COLO668 (cell line): ENCODE measurements around the gene TRIM29.
"Not testable (repeated sequence)": the region's sequence is repeated elsewhere in the genome, so short reads cannot be mapped to it uniquely, and the experiment has no call there.

ENCODE experiments used
- DNase-seq: peaks from one replicate; lab custom pipeline; 2025; ENCODE audit not compliant: unreplicated experiment; lab: John Stamatoyannopoulos, UW

Gene TRIM29

DNA sequence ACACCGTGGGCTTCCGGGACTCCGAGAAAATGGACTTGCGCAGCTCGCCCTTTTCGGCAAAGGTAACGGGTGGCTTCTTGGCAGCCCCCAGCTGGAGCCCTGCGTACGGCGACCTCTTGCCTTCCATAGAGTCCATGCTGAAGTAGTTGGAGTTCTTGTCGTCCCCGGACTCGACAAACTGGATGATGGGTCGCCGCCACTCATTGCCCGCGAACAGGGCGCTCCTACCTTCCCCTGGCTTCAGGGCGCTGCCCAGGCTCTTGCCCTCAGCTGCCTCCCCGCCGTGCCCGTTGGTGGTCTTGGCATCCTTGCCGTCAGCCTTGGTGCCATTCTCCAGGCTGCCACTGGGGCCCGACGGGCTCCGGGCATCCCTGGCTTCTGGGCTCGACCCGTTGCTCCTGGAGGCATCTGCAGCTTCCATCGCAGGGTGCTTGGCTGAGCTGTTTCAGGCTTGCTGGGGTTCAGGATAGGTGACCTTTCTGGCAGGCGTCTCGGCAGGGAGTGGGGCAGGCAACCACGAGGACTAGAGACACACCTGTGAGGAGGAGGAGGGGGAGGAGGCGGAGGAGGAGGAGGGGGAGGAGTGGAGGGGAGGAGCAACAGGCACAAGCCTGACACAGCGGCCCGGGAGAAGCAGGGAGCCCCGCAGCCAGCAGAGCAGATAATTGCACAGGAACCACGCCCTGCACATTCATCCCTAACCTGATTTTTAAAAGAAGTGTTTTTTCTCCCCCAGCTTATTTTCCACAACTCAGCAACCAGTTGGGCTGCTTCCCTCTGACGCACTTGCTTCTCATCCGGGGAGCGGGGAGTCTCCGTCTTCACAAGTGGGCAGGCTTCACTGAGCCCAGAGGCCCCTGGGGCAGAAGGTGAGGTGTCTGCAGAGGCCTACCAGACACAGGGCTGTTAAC is at the start of gene TRIM29:
Gene TRIM29 (minus strand): TSS at position 503 of the 911 bp plus-strand sequence. CDS start 82 bp downstream, at position 421.
- DNase-seq: no peak

- DNase-seq: no peak
Observed at GRCh38 chr11:120186774-120187591, 49.1 kb upstream of the TRIM29 start.

DNA sequence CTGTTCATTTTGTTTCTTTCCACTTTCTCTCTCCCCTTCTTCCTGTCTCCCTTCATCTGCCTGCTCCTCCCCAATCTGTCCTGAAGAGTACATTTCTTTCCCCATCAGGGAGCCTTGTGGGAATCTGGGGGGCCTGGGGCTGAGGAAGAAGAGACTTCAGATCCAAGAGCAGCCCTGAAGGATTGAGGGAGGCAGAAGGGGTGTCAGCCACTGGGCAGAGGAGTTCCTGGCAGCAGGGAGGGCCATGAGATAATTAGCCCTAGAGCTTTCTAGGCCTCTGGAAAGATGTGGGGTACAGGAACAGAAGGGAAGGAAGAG is 48.5 kb upstream of the TRIM29 start:
- no peak for DNase-seq

DNA sequence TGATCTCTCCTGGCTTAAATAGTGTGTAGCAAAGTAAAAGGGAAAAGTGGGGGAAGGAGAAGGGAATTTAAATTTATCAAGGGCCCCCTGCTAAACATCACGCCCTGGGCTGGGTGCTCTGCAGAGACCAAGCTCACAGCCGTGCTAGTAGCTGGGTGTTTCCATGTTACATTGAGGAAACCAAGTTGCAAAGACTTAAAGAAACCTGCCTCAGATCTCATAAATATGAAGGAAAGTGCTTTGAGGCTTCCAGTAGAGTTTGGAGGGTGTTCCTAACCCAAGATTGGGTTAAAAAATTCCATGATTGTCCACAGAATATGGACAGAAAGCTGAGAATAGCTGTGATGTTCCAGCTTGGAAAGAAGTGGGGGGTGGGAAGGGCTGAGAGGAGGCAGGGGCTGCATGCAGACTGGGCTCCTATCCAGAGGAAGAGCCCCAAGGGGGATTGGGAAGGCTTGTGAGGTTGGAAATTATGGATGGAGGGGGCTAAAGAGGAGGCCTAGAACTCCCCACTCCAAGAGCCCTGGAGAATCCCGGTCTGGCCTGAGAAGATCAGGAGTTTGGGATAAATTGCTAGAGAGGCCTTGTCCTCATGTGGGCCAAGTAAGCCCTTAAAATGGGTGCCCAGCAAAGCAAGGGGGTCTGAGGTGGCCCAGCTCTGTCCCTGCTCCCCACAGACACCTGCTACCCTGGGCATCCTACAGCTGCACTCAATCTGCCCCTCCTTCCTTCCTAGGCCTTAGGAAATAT is 48.0 kb upstream of the TRIM29 start:
- no peak for DNase-seq

DNA sequence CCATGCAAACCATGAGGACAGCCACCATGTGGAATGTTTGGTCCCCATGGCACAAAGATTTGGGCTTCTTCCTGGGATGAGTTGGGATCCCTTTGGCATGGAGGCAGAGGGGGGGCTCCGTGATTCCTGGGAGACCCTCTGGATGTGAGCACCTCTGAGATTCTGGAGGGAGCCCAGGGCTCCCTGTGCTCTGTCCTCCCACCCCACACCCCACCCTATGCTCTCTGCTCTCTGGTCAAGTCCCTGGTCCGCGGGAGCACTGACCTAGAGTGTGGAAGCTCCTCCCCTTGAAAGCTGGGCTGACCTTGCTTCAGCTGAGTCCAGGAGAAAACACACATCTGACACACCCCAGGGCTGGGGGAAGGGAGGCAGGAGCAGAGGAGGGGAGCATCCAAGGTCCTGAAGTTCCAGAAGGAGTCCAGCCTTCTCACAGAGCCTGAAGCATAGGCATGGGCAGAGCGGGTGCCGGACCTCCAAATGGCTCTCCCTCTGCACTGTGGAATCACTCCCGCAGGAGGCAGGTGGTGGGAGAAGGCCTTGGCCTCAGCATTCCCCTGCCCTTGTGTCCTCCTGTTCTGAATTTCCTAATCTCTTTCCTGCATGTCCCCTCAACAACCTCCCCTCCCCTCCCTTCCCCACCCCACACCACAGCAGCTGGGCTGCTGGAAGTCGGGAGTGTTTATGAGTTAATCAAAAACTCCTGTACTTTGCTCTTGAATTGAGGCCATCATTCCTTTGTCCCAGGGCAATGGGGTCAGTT is 47.2 kb upstream of the TRIM29 start:
- DNase-seq: no peak

GRCh38 chr11:120184371-120184945 is 46.5 kb upstream of the TRIM29 start:
- no peak for DNase-seq

GRCh38 chr11:120183701-120184141 is 45.8 kb upstream of the TRIM29 start:
- no peak for DNase-seq

- peak; percentile 9 for DNase-seq
Observed at GRCh38 chr11:120182790-120183491, 45.0 kb upstream of the TRIM29 start.

DNA sequence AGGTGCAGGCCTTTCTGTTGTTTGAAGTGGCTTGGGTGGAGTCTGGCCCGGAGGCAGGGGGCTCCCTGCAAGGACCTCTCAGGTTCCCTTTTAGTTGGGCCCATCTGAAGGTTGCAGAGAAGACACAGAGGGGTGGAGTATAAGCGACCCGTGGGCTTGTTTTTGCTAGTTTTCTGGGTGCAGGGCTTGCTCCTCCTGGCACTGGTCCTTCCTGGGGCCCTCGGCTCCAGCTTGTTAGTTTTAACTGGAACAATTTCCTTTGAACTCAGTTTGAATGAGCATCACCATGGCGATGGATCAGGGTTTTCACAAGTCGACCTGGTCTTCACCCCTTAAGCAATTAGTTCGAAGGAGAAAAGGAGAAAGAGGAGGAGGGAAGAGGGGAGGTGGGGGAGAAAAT is 44.5 kb upstream of the TRIM29 start:
- no peak for DNase-seq

DNA sequence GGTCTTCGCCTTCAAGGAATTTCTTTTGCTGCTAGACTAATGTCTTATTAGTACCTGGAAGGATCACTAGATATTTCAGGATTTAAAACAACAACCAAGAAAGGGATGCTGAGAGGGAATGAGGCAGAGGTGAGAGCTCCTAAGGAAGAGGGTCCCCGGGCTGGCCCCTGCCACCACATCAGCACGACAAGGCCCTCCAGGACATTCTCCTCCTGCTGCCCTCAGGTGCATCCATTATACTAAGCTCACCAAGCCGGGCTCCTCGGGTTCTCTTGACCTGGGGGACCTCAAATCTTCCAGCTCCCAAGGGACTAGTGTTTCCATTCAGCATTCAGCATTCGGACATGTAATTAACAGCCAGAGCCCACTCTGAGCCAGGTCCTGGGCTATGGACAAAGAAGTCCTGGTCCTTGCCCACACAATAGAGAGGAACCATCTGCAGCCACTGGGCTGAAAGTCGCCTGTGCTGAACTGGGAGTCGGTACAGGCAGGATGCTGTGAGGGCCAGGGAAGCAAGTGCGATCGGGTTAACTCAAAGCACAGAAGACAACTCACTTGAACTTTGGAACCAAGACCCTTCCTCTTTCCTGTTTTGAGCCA is 43.6 kb upstream of the TRIM29 start:
- no peak for DNase-seq

DNA sequence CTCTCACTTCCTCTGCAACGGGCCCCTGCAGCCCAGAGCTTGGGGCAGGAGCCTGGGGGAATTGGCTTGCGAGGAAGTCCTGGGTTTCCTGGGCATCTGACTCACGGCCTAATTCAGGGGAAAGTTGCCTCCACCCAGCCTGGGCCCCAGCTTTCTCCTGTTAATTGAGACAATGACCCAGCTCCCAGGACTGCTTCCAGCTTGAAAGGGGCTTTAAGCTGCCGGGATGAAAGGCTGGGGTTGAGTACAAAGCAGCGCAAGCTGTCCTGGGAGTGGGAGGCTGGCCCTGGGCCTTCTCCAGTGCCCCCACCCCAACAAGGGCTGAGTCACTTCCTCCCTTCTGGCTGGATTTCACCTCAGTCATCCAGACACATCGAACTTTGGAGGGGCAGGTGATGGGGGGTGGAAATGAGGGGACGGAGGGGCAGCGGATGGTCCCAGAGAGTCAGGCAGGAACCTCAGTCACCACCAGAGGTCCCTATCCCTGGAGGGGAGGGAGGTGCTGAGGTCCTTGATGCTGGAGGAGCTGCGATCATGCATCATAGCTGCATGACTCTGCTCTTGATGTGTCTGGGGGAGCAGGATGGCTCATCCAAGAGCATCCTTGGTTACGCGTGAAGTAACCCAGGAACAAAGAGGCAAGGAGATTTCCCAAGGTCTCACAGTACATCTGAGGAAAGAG is 42.8 kb upstream of the TRIM29 start:
- no peak for DNase-seq

GRCh38 chr11:120180063-120180462 is 42.1 kb upstream of the TRIM29 start:
- not testable (repeated sequence) for DNase-seq

DNA sequence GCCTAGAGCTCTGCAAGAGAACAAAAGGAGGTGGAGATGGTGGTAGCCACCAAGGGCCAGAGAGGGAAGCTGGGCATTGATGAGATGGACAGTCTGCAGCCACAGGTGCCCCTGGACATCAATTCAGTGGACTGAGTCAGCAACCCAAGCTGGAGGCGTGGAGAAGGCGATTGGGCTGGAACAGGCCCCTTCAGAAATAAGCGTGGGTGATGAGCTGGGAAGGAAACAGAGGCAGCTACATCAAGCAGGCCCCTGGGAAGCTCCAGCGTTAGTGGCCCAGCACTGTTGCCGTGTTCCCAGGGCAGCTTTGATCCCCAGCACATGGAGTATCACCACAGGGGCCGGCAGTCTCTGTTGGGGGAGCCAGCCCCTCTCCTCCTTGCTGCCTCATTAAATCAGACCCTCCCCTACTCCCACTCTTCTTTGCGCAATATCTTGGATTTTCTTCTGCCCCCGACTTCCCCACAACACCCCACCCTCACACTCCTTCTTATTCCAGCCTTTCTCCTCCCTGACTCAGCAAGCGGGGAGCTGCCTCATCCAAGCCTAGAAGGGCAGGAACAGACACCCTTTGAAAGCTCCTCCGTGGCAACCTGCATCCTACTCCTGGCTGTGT is 41.3 kb upstream of the TRIM29 start:
- no peak for DNase-seq

DNA sequence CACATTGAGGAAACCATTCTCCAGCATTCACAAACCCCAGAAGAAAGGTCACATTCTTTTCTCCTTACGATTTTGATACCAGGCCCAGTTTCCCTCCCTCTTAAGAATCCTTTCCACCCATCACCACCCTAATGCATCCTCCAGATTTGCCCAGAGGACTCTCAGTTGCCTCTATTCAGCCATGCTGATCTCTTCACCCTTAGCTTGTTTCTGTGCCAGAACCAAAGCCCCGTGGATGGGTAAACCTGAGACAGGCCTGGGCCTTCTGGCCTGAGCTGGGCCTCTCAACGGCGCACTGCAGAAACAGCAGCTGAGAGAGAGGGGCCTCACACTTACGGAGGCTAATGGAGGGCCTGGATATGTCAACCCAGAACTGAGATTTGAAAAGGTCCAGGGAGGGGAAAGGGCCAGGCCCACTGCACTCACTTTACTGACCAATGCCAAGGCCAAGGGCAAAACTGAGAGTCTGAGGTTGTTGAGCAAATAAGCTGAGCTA is 40.7 kb upstream of the TRIM29 start:
- DNase-seq: no peak

- no peak for DNase-seq
Observed at GRCh38 chr11:120174866-120175265, 37.0 kb upstream of the TRIM29 start.

DNA sequence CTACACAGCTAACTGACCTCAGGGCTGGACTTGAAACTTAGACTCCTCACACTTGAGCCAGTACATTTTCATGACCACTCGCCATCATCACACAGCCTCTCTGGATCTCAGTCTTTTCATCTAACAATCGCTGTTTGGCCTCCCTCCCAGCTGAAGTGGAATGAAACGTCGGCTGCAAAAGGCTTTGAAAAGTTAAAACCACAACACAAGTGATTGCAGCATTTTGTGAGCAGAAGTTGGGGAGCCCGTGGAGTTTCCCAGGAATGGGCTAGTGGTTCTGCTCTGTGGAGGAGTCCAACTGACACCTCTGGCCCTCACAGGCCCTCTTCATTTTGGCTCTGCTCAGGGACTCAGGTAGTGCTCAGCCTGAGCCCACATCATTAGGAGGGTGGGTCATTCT is 35.9 kb upstream of the TRIM29 start:
- DNase-seq: no peak

DNA sequence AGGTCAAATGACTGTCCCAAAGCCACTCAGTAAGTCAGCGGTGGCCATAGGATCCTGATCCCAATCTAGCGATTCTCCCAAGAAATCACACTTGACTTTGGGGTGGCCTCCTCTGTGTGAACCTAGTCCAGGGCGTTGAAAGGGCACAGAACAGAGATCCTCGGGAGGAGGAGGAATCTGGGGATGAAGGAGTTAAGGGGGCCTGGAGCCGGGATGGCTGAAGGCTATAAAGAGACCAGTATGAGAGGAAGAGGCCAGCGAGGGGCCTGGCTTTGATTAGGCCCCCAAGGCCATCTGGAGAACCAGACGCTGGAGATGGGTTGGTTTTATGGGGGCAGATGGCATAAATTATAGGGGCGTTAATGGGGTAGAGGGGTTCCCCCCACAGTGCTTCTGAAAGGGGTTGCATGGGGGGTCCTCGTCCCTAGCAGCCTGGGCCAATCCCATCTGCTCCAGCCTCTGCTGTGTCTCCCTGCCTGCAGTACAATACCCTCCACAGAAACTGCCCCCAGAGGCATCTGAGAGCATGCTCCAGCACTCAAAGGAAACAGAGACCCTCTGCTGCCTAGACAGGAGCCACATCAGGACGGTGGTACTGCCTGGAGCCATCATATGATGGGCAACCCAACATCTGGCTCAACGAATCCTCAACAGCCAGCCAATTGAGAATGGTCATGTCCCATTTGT is 35.2 kb upstream of the TRIM29 start:
- DNase-seq: no peak
